Endothelial cell of umbilical vein (primary cell): ENCODE data around the gene TNIK. TPM values are rescaled to one million over a fixed set of nuclear protein-coding genes. Genes with fewer than 3 reads are reported as not detected.

Experiments used
- BruUV-seq: library from RNA; stranded (reverse); fragments of 400-500 nt; replicated peaks from 2 replicates; lab custom pipeline; 2021; lab: Mats Ljungman, UMichigan
- CTCF ChIA-PET: fragments of 300-600, 350-600 bp; sonication (Branson Sonifier 250); formaldehyde crosslinking; loops from one replicate; lab custom pipeline; 2021; ENCODE audit warnings: antibody characterized with exemption, inconsistent platforms; lab: Charles Lee
- POLR2A ChIA-PET: fragments of 300-600, 350-600 bp; sonication (Branson Sonifier 250); formaldehyde crosslinking; loops from one replicate; lab custom pipeline; 2021; ENCODE audit warnings: antibody characterized with exemption, inconsistent platforms; lab: Charles Lee
- DNase-seq: peaks from one replicate; pipeline ENCODE4 v3.0.0-alpha.2; 2011; ENCODE audit warnings: low read depth, low spot score
- FAIRE-seq: peaks from 2 replicates; lab custom pipeline; 2011; peaks lifted over from hg19 to GRCh38; lab: Jason Lieb, UNC
- H2AFZ ChIP-seq: 2 replicates; pipeline ENCODE4 v1.6.0; 2012; ENCODE audit warnings: low read depth, low read length, control low read depth, inconsistent platforms
- H3K27ac ChIP-seq: 2 replicates; pipeline ENCODE4 v1.5.1; 2011; ENCODE audit warnings: low read depth, mild to moderate bottlenecking, control low read depth, low read length, moderate library complexity; ENCODE audit not compliant: insufficient read depth
- H3K27me3 ChIP-seq, 2 experiments: 2 replicates each; pipeline versions ENCODE4 v1.6.0 to v1.6.1; 2011; ENCODE audit warnings: low read length in 2 of 2, mixed read lengths in 1 of 2; ENCODE audit not compliant: control insufficient read depth in 2 of 2, insufficient read depth in 2 of 2
- H3K36me3 ChIP-seq, 2 experiments: 2 replicates in 1 of 2; 3 replicates in 1 of 2; pipeline ENCODE4 v1.5.1; 2011; ENCODE audit warnings: low read length in 2 of 2, mild to moderate bottlenecking in 1 of 2, moderate library complexity in 1 of 2; ENCODE audit not compliant: control insufficient read depth in 2 of 2, insufficient read depth in 2 of 2; ENCODE audit errors: extremely low read depth in 1 of 2
- H3K4me1 ChIP-seq: 3 replicates; pipeline ENCODE4 v1.5.1; 2011; ENCODE audit warnings: mild to moderate bottlenecking, low read length; ENCODE audit not compliant: control insufficient read depth, insufficient read depth; ENCODE audit errors: extremely low read depth
- H3K4me2 ChIP-seq: 2 replicates; pipeline ENCODE4 v1.6.1; 2011; ENCODE audit warnings: low read length, control low read depth, mixed read lengths; ENCODE audit not compliant: insufficient read depth
- H3K4me3 ChIP-seq, 3 experiments: fragments of 200-600 bp in 1 of 3; sonication (generic), shearing (Covaris generic) in 1 of 3; replicated peaks in 1 of 3; 2 replicates each; pipeline ENCODE4 v1.5.1; 2011 to 2016; ENCODE audit warnings: control low read depth in 3 of 3, low read length in 3 of 3, mild to moderate bottlenecking in 2 of 3, inconsistent platforms in 1 of 3, low read depth in 1 of 3, moderate library complexity in 1 of 3; ENCODE audit not compliant: insufficient read depth in 1 of 3
- H3K79me2 ChIP-seq: 2 replicates; pipeline ENCODE4 v1.6.0; 2012; ENCODE audit warnings: low read length, inconsistent platforms; ENCODE audit not compliant: control insufficient read depth, insufficient read depth
- H3K9ac ChIP-seq: replicated peaks from 2 replicates; pipeline ENCODE3; 2011; ENCODE audit warnings: low read length, control low read depth; ENCODE audit not compliant: insufficient read depth; ENCODE audit errors: extremely low read depth
- H3K9me1 ChIP-seq: replicated peaks from 3 replicates; pipeline ENCODE4 v1.6.0; 2011; ENCODE audit warnings: mild to moderate bottlenecking, low read length; ENCODE audit not compliant: control insufficient read depth, insufficient read depth; ENCODE audit errors: extremely low read depth
- H3K9me3 ChIP-seq: replicated peaks from 2 replicates; pipeline ENCODE4 v1.5.1; 2012; ENCODE audit warnings: low read length, inconsistent platforms; ENCODE audit not compliant: control insufficient read depth, insufficient read depth
- H4K20me1 ChIP-seq: replicated peaks from 2 replicates; pipeline ENCODE3; 2011; ENCODE audit warnings: mild to moderate bottlenecking, low read length; ENCODE audit not compliant: control insufficient read depth, insufficient read depth; ENCODE audit errors: extremely low read depth
- CTCF ChIP-seq, 2 donors: IDR thresholded peaks; 1 replicate in 1 of 2; 2 replicates in 1 of 2; pipeline ENCODE4 v1.5.1; 2011; ENCODE audit warnings: low read length in 2 of 2, mild to moderate bottlenecking in 2 of 2, moderate library complexity in 2 of 2, control low read depth in 1 of 2, inconsistent platforms in 1 of 2, low read depth in 1 of 2; ENCODE audit not compliant: insufficient read depth in 1 of 2; ENCODE audit errors: extremely low read depth in 1 of 2
- EZH2 ChIP-seq: IDR thresholded peaks from 2 replicates; pipeline ENCODE4 v1.6.1; 2012; ENCODE audit warnings: borderline replicate concordance, low read depth, mild to moderate bottlenecking, moderate library complexity, low read length, inconsistent platforms; ENCODE audit not compliant: severe bottlenecking
- FOS ChIP-seq: IDR thresholded peaks from 2 replicates; pipeline ENCODE4 v1.6.1; 2011; ENCODE audit warnings: mild to moderate bottlenecking, low read length, moderate library complexity, borderline replicate concordance; ENCODE audit not compliant: insufficient read depth
- GATA2 ChIP-seq: IDR thresholded peaks from 2 replicates; pipeline ENCODE4 v1.7.0; 2011; ENCODE audit warnings: low read depth, mild to moderate bottlenecking, moderate library complexity, mixed read lengths, low read length; ENCODE audit not compliant: insufficient read length, insufficient read depth
- JUN ChIP-seq: IDR thresholded peaks from 2 replicates; pipeline ENCODE4 v1.6.1; 2011; ENCODE audit warnings: borderline replicate concordance, low read depth; ENCODE audit not compliant: insufficient read length, insufficient read depth
- MAX ChIP-seq: IDR thresholded peaks from 2 replicates; pipeline ENCODE4 v1.6.1; 2011; ENCODE audit not compliant: insufficient read depth, insufficient read length
- MYC ChIP-seq: IDR thresholded peaks from one replicate; pipeline ENCODE4 v1.6.1; 2011; ENCODE audit warnings: mild to moderate bottlenecking, low read depth, low read length
- POLR2A ChIP-seq: IDR thresholded peaks from 2 replicates; pipeline ENCODE4 v1.6.1; 2012; ENCODE audit warnings: low read depth, mild to moderate bottlenecking, control low read depth, low read length
- POLR2AphosphoS5 ChIP-seq: IDR thresholded peaks from 2 replicates; pipeline ENCODE4 v1.6.1; 2012; ENCODE audit warnings: low read depth, mild to moderate bottlenecking, control low read depth, low read length, moderate library complexity; ENCODE audit not compliant: insufficient read depth
- dilution Hi-C: fragments of 300-500 bp; cut with MboI; formaldehyde crosslinking; loops from one replicate; pipeline ENCODE4 v1.15.0; 2019; ENCODE audit warnings: low sequenced_read_pairs; ENCODE audit not compliant: extremely low pct_ligation_motif_present
- intact Hi-C: fragments of 100-400 bp; cut with micrococcal nuclease; formaldehyde crosslinking; loops from one replicate; pipeline ENCODE4 v1.10.0; 2022
- polyA plus RNA-seq, 4 experiments: library from polyadenylated mRNA; depleted of rRNA in 3 of 4; stranded (reverse) in 3 of 4; unstranded in 1 of 4; fragments of >200 nt; gene quantifications; 2 replicates each; pipeline versions ENCODE4 v1.2.1 to v1.2.3, GENCODE V29; 2011 to 2012; ENCODE audit warnings: missing spikeins in 1 of 4
- total RNA-seq: library from RNA; stranded (reverse); gene quantifications from 2 replicates; pipeline ENCODE4 v1.2.3, GENCODE V29; 2021

Gene TNIK
- total and polyA plus RNA-seq, 2 donors (not counting 3 experiments of a cell fraction or from before 2014, with no cell fraction given), result 10.9 to 39.7 TPM

GRCh38 chr3:171258316-171258715 lies 201.9 kb downstream of the TNIK start:
- H3K4me2 ChIP-seq, result no peak overlapping the region
- no peaks in the 10 kb centered on the region for H3K36me3 ChIP-seq
- POLR2A ChIA-PET, result no interaction called here
- H3K9me3 ChIP-seq, result no peaks in the 10 kb centered on the region
- no peak overlapping the region for H3K27ac ChIP-seq
- dilution Hi-C loops (no loop called here), intact Hi-C loops (no loop called here)
- CTCF ChIA-PET, result interaction anchor here (0.9 to 1.4 kb wide), 2 partner anchors 51 to 71 kb away, joined by 3 read pairs; no protein-coding TSS in a partner anchor
- no peak overlapping the region for H3K9ac ChIP-seq
- no TSS peak for BruUV-seq
- TF ChIP-seq FOS (peak; percentile 40), JUN (no peak)
- no peak overlapping the region for H3K4me3 ChIP-seq
- no peaks in the 10 kb centered on the region for H3K9me1 ChIP-seq
- peaks cover 39% of the 10 kb centered on the region for H3K4me1 ChIP-seq
- FAIRE-seq, result no peak
- peaks cover 3% of the 10 kb centered on the region for H3K79me2 ChIP-seq
- DNase-seq, result no peak
- H4K20me1 ChIP-seq, result no peaks in the 10 kb centered on the region
- H2AFZ ChIP-seq, result no peak overlapping the region
- no peaks in the 10 kb centered on the region for H3K27me3 ChIP-seq

GRCh38 chr3:171257251-171258203 lies 202.7 kb downstream of the TNIK start:
- H3K9me1 ChIP-seq, result no peaks in the 10 kb centered on the region
- no peaks in the 10 kb centered on the region for H3K36me3 ChIP-seq
- ChIA-PET CTCF (interaction anchor here (1.4 kb wide), 1 partner anchor 71 kb away, joined by 3 read pairs; no protein-coding TSS in a partner anchor), POLR2A (no interaction called here)
- no peak for DNase-seq
- FAIRE-seq, result no peak
- no peak overlapping the region for H2AFZ ChIP-seq
- no peak overlapping the region for H3K9ac ChIP-seq
- BruUV-seq, result no TSS peak
- TF ChIP-seq GATA2 (no peak), MYC (no peak), POLR2AphosphoS5 (no peak), MAX (no peak), JUN (no peak), CTCF (IDR thresholded peaks at IDR 0.05; ENCODE audit: extremely low read depth in 1 of 2, insufficient read depth in 1 of 2, low read depth in 1 of 2, low read length in 2 of 2) (no peak), EZH2 (no peak), FOS (no peak), POLR2A (no peak)
- dilution Hi-C loops, result no loop called here
- H3K4me2 ChIP-seq, result no peak overlapping the region
- H4K20me1 ChIP-seq, result no peaks in the 10 kb centered on the region
- H3K79me2 ChIP-seq, result peaks cover 3% of the 10 kb centered on the region
- no peaks in the 10 kb centered on the region for H3K9me3 ChIP-seq
- intact Hi-C loops, result no loop called here
- no peaks in the 10 kb centered on the region for H3K27me3 ChIP-seq
- H3K27ac ChIP-seq, result no peak overlapping the region
- H3K4me3 ChIP-seq, result no peak overlapping the region
- H3K4me1 ChIP-seq, result peaks cover 39% of the 10 kb centered on the region
